Measurements from ENCODE around the gene PHF2. TPM values are rescaled to one million over a fixed set of nuclear protein-coding genes. Genes with fewer than 3 reads are reported as not detected.
A peak's percentile ranks its signal among the peaks of the same experiment; 100 is the strongest.

Gene PHF2
- total RNA-seq, 3 donors from 2014 or later: 24.8 to 26.9 (median 25.9) TPM

GRCh38 chr9:93546356-93546755 lies 30.0 kb upstream of the PHF2 start:
- Histone ChIP-seq H3K4me1 (no peaks in the 10 kb centered on the region), H3K27me3 (no peaks in the 10 kb centered on the region), H3K4me3 (no peak overlapping the region), H3K36me3 (peaks cover 8% of the 10 kb centered on the region), H3K27ac (no peak overlapping the region), H3K9me3 (no peaks in the 10 kb centered on the region)
- no peak for TF ChIP-seq POLR2AphosphoS5 (IDR thresholded peaks at IDR 0.05)
- no peak for TF ChIP-seq POLR2A (IDR thresholded peaks at IDR 0.05)
- no peak for TF ChIP-seq CTCF (IDR thresholded peaks at IDR 0.05)
- intact Hi-C loops (cut with DNase I; ENCODE audit: low total_unique reads): no loop called here
- DNase-seq (ENCODE audit: low spot score in 2 of 2): no peak

- Histone ChIP-seq H3K4me1 (no peaks in the 10 kb centered on the region), H3K27ac (no peak overlapping the region), H3K27me3 (no peaks in the 10 kb centered on the region), H3K9me3 (no peaks in the 10 kb centered on the region), H3K4me3 (no peak overlapping the region), H3K36me3 (peaks cover 8% of the 10 kb centered on the region)
- TF ChIP-seq CTCF (IDR thresholded peaks at IDR 0.05): no peak
- TF ChIP-seq POLR2AphosphoS5 (IDR thresholded peaks at IDR 0.05): no peak
- no peak for TF ChIP-seq POLR2A (IDR thresholded peaks at IDR 0.05)
- intact Hi-C loops (cut with DNase I; ENCODE audit: low total_unique reads): no loop called here
- no peak for DNase-seq (ENCODE audit: low spot score in 2 of 2)
These were observed 26.8 kb upstream of the PHF2 start for GRCh38 chr9:93549611-93550010.

GRCh38 chr9:93552923-93553322 lies 23.5 kb upstream of the PHF2 start:
- H3K9me3 ChIP-seq: no peaks in the 10 kb centered on the region
- no peaks in the 10 kb centered on the region for H3K4me1 ChIP-seq
- DNase-seq (ENCODE audit: low spot score in 2 of 2): no peak
- peaks cover 8% of the 10 kb centered on the region for H3K36me3 ChIP-seq
- H3K27ac ChIP-seq: no peak overlapping the region
- TF ChIP-seq POLR2AphosphoS5 (IDR thresholded peaks at IDR 0.05): no peak
- TF ChIP-seq POLR2A (IDR thresholded peaks at IDR 0.05): no peak
- no peak for TF ChIP-seq CTCF (IDR thresholded peaks at IDR 0.05)
- intact Hi-C loops (cut with DNase I; ENCODE audit: low total_unique reads): no loop called here
- no peak overlapping the region for H3K4me3 ChIP-seq
- no peaks in the 10 kb centered on the region for H3K27me3 ChIP-seq

- Histone ChIP-seq H3K4me3 (no peak overlapping the region), H3K9me3 (no peaks in the 10 kb centered on the region), H3K27ac (no peak overlapping the region), H3K27me3 (no peaks in the 10 kb centered on the region), H3K36me3 (peaks cover 7% of the 10 kb centered on the region), H3K4me1 (no peaks in the 10 kb centered on the region)
- DNase-seq (ENCODE audit: low spot score in 2 of 2): no peak
- TF ChIP-seq POLR2AphosphoS5 (IDR thresholded peaks at IDR 0.05) (no peak), CTCF (IDR thresholded peaks at IDR 0.05) (no peak), POLR2A (IDR thresholded peaks at IDR 0.05) (no peak)
- intact Hi-C loops (cut with DNase I; ENCODE audit: low total_unique reads): no loop called here
These were observed 21.0 kb upstream of the PHF2 start for GRCh38 chr9:93555370-93555769.

GRCh38 chr9:93557366-93558137 lies 18.8 kb upstream of the PHF2 start:
- H3K9me3 ChIP-seq: no peaks in the 10 kb centered on the region
- TF ChIP-seq POLR2AphosphoS5 (IDR thresholded peaks at IDR 0.05): no peak
- TF ChIP-seq CTCF (IDR thresholded peaks at IDR 0.05): no peak
- no peak for TF ChIP-seq POLR2A (IDR thresholded peaks at IDR 0.05)
- H3K27ac ChIP-seq: peak overlapping the region in 1 of 2 donors; percentile 18
- H3K36me3 ChIP-seq: no peaks in the 10 kb centered on the region
- DNase-seq (ENCODE audit: low spot score in 2 of 2): no peak
- H3K4me3 ChIP-seq: no peak overlapping the region
- H3K4me1 ChIP-seq: no peaks in the 10 kb centered on the region
- no peaks in the 10 kb centered on the region for H3K27me3 ChIP-seq
- intact Hi-C loops (cut with DNase I; ENCODE audit: low total_unique reads): no loop called here

Data from breast epithelium (tissue), 4 donors.